Measurements from ENCODE around the gene ATP13A5. TPM values are rescaled to one million over a fixed set of nuclear protein-coding genes. Genes with fewer than 3 reads are reported as not detected.

ATP13A5 gene, protein sequence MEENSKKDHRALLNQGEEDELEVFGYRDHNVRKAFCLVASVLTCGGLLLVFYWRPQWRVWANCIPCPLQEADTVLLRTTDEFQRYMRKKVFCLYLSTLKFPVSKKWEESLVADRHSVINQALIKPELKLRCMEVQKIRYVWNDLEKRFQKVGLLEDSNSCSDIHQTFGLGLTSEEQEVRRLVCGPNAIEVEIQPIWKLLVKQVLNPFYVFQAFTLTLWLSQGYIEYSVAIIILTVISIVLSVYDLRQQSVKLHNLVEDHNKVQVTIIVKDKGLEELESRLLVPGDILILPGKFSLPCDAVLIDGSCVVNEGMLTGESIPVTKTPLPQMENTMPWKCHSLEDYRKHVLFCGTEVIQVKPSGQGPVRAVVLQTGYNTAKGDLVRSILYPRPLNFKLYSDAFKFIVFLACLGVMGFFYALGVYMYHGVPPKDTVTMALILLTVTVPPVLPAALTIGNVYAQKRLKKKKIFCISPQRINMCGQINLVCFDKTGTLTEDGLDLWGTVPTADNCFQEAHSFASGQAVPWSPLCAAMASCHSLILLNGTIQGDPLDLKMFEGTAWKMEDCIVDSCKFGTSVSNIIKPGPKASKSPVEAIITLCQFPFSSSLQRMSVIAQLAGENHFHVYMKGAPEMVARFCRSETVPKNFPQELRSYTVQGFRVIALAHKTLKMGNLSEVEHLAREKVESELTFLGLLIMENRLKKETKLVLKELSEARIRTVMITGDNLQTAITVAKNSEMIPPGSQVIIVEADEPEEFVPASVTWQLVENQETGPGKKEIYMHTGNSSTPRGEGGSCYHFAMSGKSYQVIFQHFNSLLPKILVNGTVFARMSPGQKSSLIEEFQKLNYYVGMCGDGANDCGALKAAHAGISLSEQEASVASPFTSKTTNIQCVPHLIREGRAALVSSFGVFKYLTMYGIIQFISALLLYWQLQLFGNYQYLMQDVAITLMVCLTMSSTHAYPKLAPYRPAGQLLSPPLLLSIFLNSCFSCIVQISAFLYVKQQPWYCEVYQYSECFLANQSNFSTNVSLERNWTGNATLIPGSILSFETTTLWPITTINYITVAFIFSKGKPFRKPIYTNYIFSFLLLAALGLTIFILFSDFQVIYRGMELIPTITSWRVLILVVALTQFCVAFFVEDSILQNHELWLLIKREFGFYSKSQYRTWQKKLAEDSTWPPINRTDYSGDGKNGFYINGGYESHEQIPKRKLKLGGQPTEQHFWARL
- not detected in 2 replicates for total RNA-seq

DNA sequence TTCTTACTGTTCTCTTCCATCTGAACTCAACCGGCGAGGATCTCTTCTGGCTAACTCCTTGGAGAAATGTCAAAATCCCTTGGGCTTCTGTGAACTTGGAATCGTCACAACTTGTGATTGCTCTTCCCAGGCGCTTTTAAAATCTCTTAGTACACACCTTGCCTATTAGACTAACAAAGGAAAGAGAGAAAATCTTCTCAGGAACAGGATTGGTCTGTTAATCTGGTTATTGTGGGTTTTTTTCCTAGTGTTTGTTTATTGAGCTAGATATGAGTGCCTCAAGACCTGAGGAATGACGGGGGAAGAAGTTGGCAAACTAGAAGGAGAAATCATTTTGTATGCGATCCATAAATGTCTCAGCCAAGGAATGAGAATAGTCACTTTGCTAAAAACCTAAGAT lies at the start of gene ATP13A5:
Gene ATP13A5, minus strand, starts transcription at position 48 of the 400 bp plus-strand sequence. Its CDS starts 28 bp downstream, at position 20.
- Mint-ChIP-seq H3K27me3 (ENCODE audit: insufficient read depth) (peaks cover 17% of the 10 kb centered on the region), H3K4me1 (ENCODE audit: low read depth) (no peaks in the 10 kb centered on the region), H3K27ac (no peak within 1 kb of the TSS), H3K4me3 (no peak within 1 kb of the TSS), H3K36me3 (ENCODE audit: low read depth) (no peaks in the 10 kb centered on the region), H3K9me3 (no peaks in the 10 kb centered on the region)
- DNase-seq (ENCODE audit: low spot score), result no peak
- intact Hi-C loops (cut with micrococcal nuclease), result no loop called here

GRCh38 chr3:193418576-193419373 lies 40.2 kb upstream of the ATP13A5 start:
- H3K27ac Mint-ChIP-seq, result no peak overlapping the region
- H3K27me3 Mint-ChIP-seq (ENCODE audit: insufficient read depth), result no peaks in the 10 kb centered on the region
- no peaks in the 10 kb centered on the region for H3K36me3 Mint-ChIP-seq (ENCODE audit: low read depth)
- H3K4me3 Mint-ChIP-seq, result no peak overlapping the region
- intact Hi-C loops (cut with micrococcal nuclease), result no loop called here
- H3K4me1 Mint-ChIP-seq (ENCODE audit: low read depth), result no peaks in the 10 kb centered on the region
- H3K9me3 Mint-ChIP-seq, result peaks cover 20% of the 10 kb centered on the region
- no peak for DNase-seq (ENCODE audit: low spot score)

- Mint-ChIP-seq H3K36me3 (ENCODE audit: low read depth) (no peaks in the 10 kb centered on the region), H3K9me3 (peaks cover 20% of the 10 kb centered on the region)
These were observed 38.1 kb upstream of the ATP13A5 start for GRCh38 chr3:193416629-193417028.

GRCh38 chr3:193407688-193408087 lies 29.1 kb upstream of the ATP13A5 start:
- H3K9me3 Mint-ChIP-seq, result no peaks in the 10 kb centered on the region
- H3K4me3 Mint-ChIP-seq, result no peak overlapping the region
- H3K27ac Mint-ChIP-seq, result no peak overlapping the region
- peaks cover 2% of the 10 kb centered on the region for H3K27me3 Mint-ChIP-seq (ENCODE audit: insufficient read depth)
- no peak for DNase-seq (ENCODE audit: low spot score)
- no peaks in the 10 kb centered on the region for H3K4me1 Mint-ChIP-seq (ENCODE audit: low read depth)
- H3K36me3 Mint-ChIP-seq (ENCODE audit: low read depth), result no peaks in the 10 kb centered on the region
- intact Hi-C loops (cut with micrococcal nuclease), result no loop called here

More at GRCh38 chr3:193416629-193417028, 38.1 kb upstream of the ATP13A5 start:
- no peaks in the 10 kb centered on the region for H3K4me1 Mint-ChIP-seq (ENCODE audit: low read depth)
- intact Hi-C loops (cut with micrococcal nuclease), result no loop called here
- no peaks in the 10 kb centered on the region for H3K27me3 Mint-ChIP-seq (ENCODE audit: insufficient read depth)
- no peak for DNase-seq (ENCODE audit: low spot score)
- no peak overlapping the region for H3K27ac Mint-ChIP-seq
- no peak overlapping the region for H3K4me3 Mint-ChIP-seq

DNA sequence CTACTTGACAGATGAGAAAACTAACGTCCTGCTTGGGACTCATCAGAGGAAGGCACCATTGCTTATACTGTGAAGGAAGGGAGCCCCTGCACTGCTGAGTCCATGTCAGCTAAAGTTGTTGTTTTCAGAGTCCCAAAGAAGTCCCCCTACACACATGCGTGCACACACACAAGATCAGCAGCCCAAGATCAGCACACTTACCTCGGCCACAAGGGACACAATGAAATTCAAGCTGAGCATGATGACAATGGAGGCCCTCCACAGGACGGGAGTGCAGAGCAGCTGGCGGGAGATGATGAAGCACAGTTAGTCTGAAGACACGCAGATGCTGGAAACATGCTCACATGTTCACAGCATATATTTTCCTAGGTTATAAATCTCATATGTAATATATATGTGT lies 28.6 kb upstream of the ATP13A5 start:
- Mint-ChIP-seq H3K36me3 (ENCODE audit: low read depth) (no peaks in the 10 kb centered on the region), H3K27ac (no peak overlapping the region), H3K27me3 (ENCODE audit: insufficient read depth) (peaks cover 2% of the 10 kb centered on the region), H3K9me3 (no peaks in the 10 kb centered on the region), H3K4me3 (no peak overlapping the region), H3K4me1 (ENCODE audit: low read depth) (no peaks in the 10 kb centered on the region)
- intact Hi-C loops (cut with micrococcal nuclease), result no loop called here
- no peak for DNase-seq (ENCODE audit: low spot score)

- Mint-ChIP-seq H3K27ac (no peak overlapping the region), H3K4me1 (ENCODE audit: low read depth) (no peaks in the 10 kb centered on the region), H3K27me3 (ENCODE audit: insufficient read depth) (peaks cover 2% of the 10 kb centered on the region), H3K4me3 (no peak overlapping the region), H3K9me3 (no peaks in the 10 kb centered on the region), H3K36me3 (ENCODE audit: low read depth) (no peaks in the 10 kb centered on the region)
- intact Hi-C loops (cut with micrococcal nuclease), result no loop called here
- DNase-seq (ENCODE audit: low spot score), result no peak
These were observed 24.8 kb upstream of the ATP13A5 start for GRCh38 chr3:193403307-193403706.

GRCh38 chr3:193400304-193400703 lies 21.8 kb upstream of the ATP13A5 start:
- intact Hi-C loops (cut with micrococcal nuclease), result no loop called here
- H3K36me3 Mint-ChIP-seq (ENCODE audit: low read depth), result no peaks in the 10 kb centered on the region
- H3K4me3 Mint-ChIP-seq, result no peak overlapping the region
- no peaks in the 10 kb centered on the region for H3K9me3 Mint-ChIP-seq
- no peaks in the 10 kb centered on the region for H3K4me1 Mint-ChIP-seq (ENCODE audit: low read depth)
- H3K27me3 Mint-ChIP-seq (ENCODE audit: insufficient read depth), result peaks cover 2% of the 10 kb centered on the region
- DNase-seq (ENCODE audit: low spot score), result no peak
- H3K27ac Mint-ChIP-seq, result no peak overlapping the region

- Mint-ChIP-seq H3K4me1 (ENCODE audit: low read depth) (no peaks in the 10 kb centered on the region), H3K36me3 (ENCODE audit: low read depth) (no peaks in the 10 kb centered on the region), H3K4me3 (no peak overlapping the region), H3K27me3 (ENCODE audit: insufficient read depth) (no peaks in the 10 kb centered on the region), H3K27ac (no peak overlapping the region), H3K9me3 (no peaks in the 10 kb centered on the region)
- no peak for DNase-seq (ENCODE audit: low spot score)
- intact Hi-C loops (cut with micrococcal nuclease), result no loop called here
These were observed 18.1 kb upstream of the ATP13A5 start for GRCh38 chr3:193396451-193397244.

GRCh38 chr3:193391902-193392301 lies 13.3 kb upstream of the ATP13A5 start:
- Mint-ChIP-seq H3K4me3 (no peak overlapping the region), H3K9me3 (no peaks in the 10 kb centered on the region), H3K36me3 (ENCODE audit: low read depth) (no peaks in the 10 kb centered on the region), H3K27ac (no peak overlapping the region), H3K4me1 (ENCODE audit: low read depth) (no peaks in the 10 kb centered on the region), H3K27me3 (ENCODE audit: insufficient read depth) (no peaks in the 10 kb centered on the region)
- intact Hi-C loops (cut with micrococcal nuclease), result no loop called here
- DNase-seq (ENCODE audit: low spot score), result no peak

DNA sequence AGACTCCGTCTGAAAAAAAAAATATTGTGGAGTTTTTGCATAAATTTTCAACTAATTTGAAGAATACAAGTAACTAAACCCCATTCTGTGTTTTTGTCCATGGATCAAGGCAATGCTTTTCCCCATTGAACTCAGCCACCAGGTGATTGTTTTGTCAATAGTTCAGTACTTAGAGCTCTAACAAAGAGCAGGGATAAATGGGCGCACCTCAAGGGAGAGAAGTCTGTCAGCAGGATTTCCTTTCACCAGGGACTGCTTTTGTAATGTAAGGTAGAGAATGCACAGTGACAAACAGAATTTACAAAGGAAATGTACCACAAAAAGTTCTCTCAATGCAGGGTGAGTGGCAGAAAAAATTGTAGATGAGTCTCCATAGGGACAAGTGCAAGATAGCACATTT lies 10.8 kb upstream of the ATP13A5 start:
- intact Hi-C loops (cut with micrococcal nuclease), result no loop called here
- Mint-ChIP-seq H3K9me3 (no peaks in the 10 kb centered on the region), H3K27ac (no peak overlapping the region), H3K4me3 (no peak overlapping the region), H3K4me1 (ENCODE audit: low read depth) (no peaks in the 10 kb centered on the region), H3K36me3 (ENCODE audit: low read depth) (no peaks in the 10 kb centered on the region), H3K27me3 (ENCODE audit: insufficient read depth) (no peaks in the 10 kb centered on the region)
- DNase-seq (ENCODE audit: low spot score), result no peak

GRCh38 chr3:193388361-193388760 lies 9.8 kb upstream of the ATP13A5 start:
- DNase-seq (ENCODE audit: low spot score), result no peak
- Mint-ChIP-seq H3K36me3 (ENCODE audit: low read depth) (no peaks in the 10 kb centered on the region), H3K9me3 (no peaks in the 10 kb centered on the region), H3K4me1 (ENCODE audit: low read depth) (no peaks in the 10 kb centered on the region), H3K4me3 (no peak overlapping the region), H3K27me3 (ENCODE audit: insufficient read depth) (no peaks in the 10 kb centered on the region), H3K27ac (no peak overlapping the region)
- intact Hi-C loops (cut with micrococcal nuclease), result no loop called here

All from activated T-helper 1 cell treated with anti-CD3 and anti-CD28 coated beads, Interleukin-12 subunit alpha, Interleukin-12 subunit beta, Interleukin-2, Interleukin-4 antibody, amounts not matched to agents 30 ng/mL and 10 ng/mL and 1 ng/mL, durations not matched to agents 14 hours and 24 hours and 36 hours (primary cell).